Measurements from ENCODE around the gene ADAMTS14.

The ADAMTS14 gene

DNA sequence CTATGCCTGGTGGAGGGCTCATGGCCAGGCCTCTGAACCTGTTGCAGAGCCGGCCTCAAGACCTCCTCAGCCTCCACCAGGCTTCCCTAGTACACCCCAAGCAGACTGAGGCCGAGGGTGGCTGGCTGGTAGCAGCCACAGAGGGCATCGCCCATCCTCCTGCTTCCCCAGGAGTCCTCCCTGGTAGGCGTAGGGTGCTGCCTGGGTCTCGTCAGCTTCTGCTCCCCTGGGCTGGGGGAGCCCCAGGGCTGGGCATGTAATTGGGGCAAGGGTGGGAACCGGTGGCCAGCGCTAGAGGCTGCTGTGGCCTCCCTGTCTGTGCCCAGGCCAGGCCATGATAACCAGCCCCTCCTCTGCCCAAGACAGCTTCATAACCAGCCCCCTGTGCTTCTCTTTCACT lies 80.3 kb downstream of the ADAMTS14 start:
- Histone ChIP-seq H3K27ac (ENCODE audit: poor library complexity, severe bottlenecking) (no peak overlapping the region), H3K4me1 (ENCODE audit: insufficient read depth, poor library complexity, severe bottlenecking) (no peaks in the 10 kb centered on the region), H3K9me3 (ENCODE audit: severe bottlenecking) (no peaks in the 10 kb centered on the region), H3K4me3 (ENCODE audit: severe bottlenecking) (no peak overlapping the region), H3K27me3 (ENCODE audit: insufficient read depth, poor library complexity, severe bottlenecking) (no peaks in the 10 kb centered on the region), H3K36me3 (ENCODE audit: low read depth) (no peaks in the 10 kb centered on the region)
- ATAC-seq (ENCODE audit: low read depth), result no peak
- TF ChIP-seq, protein P1, sequence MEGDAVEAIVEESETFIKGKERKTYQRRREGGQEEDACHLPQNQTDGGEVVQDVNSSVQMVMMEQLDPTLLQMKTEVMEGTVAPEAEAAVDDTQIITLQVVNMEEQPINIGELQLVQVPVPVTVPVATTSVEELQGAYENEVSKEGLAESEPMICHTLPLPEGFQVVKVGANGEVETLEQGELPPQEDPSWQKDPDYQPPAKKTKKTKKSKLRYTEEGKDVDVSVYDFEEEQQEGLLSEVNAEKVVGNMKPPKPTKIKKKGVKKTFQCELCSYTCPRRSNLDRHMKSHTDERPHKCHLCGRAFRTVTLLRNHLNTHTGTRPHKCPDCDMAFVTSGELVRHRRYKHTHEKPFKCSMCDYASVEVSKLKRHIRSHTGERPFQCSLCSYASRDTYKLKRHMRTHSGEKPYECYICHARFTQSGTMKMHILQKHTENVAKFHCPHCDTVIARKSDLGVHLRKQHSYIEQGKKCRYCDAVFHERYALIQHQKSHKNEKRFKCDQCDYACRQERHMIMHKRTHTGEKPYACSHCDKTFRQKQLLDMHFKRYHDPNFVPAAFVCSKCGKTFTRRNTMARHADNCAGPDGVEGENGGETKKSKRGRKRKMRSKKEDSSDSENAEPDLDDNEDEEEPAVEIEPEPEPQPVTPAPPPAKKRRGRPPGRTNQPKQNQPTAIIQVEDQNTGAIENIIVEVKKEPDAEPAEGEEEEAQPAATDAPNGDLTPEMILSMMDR (IDR thresholded peaks at IDR 0.05; ENCODE audit: poor library complexity, severe bottlenecking), result no peak
- no peak for DNase-seq (ENCODE audit: low spot score)

DNA sequence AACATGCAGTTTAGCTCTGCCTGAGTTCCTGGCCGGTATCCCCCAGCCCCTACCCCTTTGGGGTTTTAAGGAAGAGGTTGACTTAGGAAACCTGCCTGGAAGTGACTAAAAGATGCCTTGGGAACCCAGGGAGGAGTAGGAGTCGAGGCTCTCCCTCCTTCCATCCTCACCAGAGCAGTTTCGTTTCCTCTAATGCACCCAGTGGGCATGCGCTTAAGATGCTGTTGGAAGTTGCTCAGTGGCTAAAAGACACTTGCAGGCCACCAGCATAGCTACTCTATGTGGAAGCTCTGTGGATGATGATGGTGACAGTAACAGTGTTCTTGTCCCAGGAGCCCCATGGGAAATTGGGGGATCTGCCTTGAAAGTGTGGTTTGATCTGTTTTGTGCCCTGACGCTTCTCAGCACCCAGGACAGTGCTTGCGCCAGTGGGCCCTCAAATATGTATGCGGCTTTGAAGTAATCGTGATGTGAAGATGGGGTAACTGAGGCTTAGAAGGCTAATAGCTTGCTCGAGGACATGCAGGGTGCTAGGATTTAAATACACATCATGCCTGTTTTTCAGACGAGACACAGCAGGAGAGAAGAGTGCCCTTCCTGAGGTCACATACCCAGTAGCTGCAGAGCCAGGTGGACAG lies 80.8 kb downstream of the ADAMTS14 start:
- no peak for DNase-seq (ENCODE audit: low spot score)
- no peak for ATAC-seq (ENCODE audit: low read depth)
- Histone ChIP-seq H3K4me3 (ENCODE audit: severe bottlenecking) (no peak overlapping the region), H3K9me3 (ENCODE audit: severe bottlenecking) (no peaks in the 10 kb centered on the region), H3K27ac (ENCODE audit: poor library complexity, severe bottlenecking) (no peak overlapping the region), H3K36me3 (ENCODE audit: low read depth) (no peaks in the 10 kb centered on the region), H3K4me1 (ENCODE audit: insufficient read depth, poor library complexity, severe bottlenecking) (no peaks in the 10 kb centered on the region), H3K27me3 (ENCODE audit: insufficient read depth, poor library complexity, severe bottlenecking) (no peaks in the 10 kb centered on the region)
- TF ChIP-seq, protein P1 (IDR thresholded peaks at IDR 0.05; ENCODE audit: poor library complexity, severe bottlenecking), result no peak

DNA sequence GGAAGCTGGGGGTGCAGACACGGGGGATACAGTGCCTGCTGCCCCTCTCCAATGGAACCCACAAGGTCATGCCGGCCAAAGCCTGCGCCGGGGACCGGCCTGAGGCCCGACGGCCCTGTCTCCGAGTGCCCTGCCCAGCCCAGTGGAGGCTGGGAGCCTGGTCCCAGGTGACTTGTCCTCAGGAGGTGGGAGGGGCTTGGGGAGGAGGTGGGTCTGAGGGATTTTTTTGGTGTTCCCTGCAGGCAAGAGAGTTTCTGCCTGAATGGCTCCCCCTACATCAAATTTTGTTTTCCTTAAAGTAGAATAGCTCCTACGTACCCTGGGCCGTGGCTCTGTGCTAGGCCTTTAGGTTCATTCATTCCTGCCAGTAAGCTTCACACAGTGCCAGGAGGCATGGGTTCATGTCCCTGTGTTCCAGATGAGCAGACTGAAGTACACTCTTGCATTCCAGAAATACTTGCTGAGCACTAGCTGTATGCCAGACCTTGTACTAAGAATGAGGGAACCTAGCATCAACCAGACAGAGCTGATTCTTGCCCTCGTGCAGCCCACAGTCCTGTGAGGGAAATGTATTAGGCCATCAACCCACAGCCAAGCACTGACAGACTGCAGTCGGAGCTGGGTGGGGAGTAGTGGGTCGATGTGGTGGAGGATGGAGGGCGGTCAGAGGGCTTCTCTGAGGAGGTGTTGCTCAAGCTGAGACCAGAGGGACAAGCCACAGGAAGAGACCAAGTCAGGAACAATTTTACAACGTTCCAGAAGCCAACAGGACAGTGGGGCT lies 81.7 kb downstream of the ADAMTS14 start:
- H3K4me3 ChIP-seq (ENCODE audit: severe bottlenecking), result no peak overlapping the region
- DNase-seq (ENCODE audit: low spot score), result no peak
- no peaks in the 10 kb centered on the region for H3K27me3 ChIP-seq (ENCODE audit: insufficient read depth, poor library complexity, severe bottlenecking)
- no peaks in the 10 kb centered on the region for H3K9me3 ChIP-seq (ENCODE audit: severe bottlenecking)
- H3K4me1 ChIP-seq (ENCODE audit: insufficient read depth, poor library complexity, severe bottlenecking), result no peaks in the 10 kb centered on the region
- TF ChIP-seq, protein P1 (IDR thresholded peaks at IDR 0.05; ENCODE audit: poor library complexity, severe bottlenecking), result no peak
- ATAC-seq (ENCODE audit: low read depth), result no peak
- no peak overlapping the region for H3K27ac ChIP-seq (ENCODE audit: poor library complexity, severe bottlenecking)
- no peaks in the 10 kb centered on the region for H3K36me3 ChIP-seq (ENCODE audit: low read depth)

DNA sequence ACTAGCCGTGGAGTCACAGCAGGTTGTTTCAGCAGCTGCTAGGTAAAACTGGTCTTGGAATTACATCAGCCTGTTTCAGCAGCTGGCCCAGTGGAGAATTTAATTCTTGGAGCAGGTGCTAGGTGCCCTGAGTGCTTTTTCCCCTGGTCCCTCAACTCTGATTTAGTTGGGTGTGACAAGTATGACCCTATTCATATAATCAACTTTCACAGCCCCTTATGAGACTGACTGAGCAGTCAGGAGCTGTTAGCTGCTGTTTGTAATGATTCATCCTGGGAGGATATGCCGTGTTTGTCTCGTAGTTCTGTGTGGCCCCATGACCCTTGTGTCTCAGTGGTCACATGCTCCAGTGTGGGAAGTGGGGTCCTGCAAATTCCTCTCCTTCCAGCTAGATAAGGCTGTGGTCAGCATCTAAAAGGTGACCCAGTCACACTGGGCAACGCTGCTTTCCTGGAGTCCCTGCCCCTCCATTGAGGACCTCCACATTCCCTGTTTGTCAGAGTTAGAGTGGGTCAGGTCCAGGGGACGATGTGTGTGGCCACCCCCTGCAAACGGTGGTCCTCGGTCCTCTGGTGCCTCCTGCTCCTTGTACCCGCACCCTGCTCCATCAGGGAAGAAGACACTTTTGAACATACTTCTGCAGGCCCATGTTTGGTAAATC lies 84.5 kb downstream of the ADAMTS14 start:
- Histone ChIP-seq H3K4me1 (ENCODE audit: insufficient read depth, poor library complexity, severe bottlenecking) (no peaks in the 10 kb centered on the region), H3K4me3 (ENCODE audit: severe bottlenecking) (no peak overlapping the region), H3K36me3 (ENCODE audit: low read depth) (no peaks in the 10 kb centered on the region), H3K27ac (ENCODE audit: poor library complexity, severe bottlenecking) (no peak overlapping the region), H3K27me3 (ENCODE audit: insufficient read depth, poor library complexity, severe bottlenecking) (no peaks in the 10 kb centered on the region), H3K9me3 (ENCODE audit: severe bottlenecking) (no peaks in the 10 kb centered on the region)
- DNase-seq (ENCODE audit: low spot score) (no peak), ATAC-seq (ENCODE audit: low read depth) (no peak)
- TF ChIP-seq, protein P1 (IDR thresholded peaks at IDR 0.05; ENCODE audit: poor library complexity, severe bottlenecking), result no peak

All from RWPE2 (cell line).